ENCODE measurements around the gene SPG7.

SPG7 gene

DNA sequence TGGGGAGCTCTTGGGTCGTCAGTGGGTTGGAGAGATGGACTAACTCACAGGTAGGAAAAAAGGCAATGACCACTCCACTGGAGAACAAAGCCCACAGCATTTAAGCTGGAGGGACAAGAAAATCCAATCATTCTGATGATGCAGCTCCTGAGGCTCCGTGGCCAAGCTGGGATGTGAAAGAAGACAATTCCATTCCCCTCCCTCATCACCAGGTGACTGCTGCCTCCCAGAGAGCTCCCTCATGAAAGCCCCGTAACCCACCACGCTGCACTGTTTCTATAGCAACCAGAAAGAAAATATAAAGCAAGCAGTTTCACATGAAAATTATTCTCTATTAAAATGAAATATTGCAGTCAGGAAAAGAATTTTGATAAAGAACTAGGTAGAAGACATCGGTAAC is 33.1 kb upstream of the SPG7 start:
- Histone ChIP-seq H3K27me3 (ENCODE audit: control insufficient read depth, insufficient read depth, low read length) (no peaks in the 10 kb centered on the region), H3K4me1 (ENCODE audit: control insufficient read depth, insufficient read depth, low read length) (peaks cover 38% of the 10 kb centered on the region), H3K4me3 (ENCODE audit: low read length) (no peak overlapping the region), H3K9me3 (ENCODE audit: control insufficient read depth, low read length) (no peaks in the 10 kb centered on the region), H3K9ac (ENCODE audit: low read length) (no peak overlapping the region), H3K36me3 (ENCODE audit: control insufficient read depth, insufficient read depth, low read length) (no peaks in the 10 kb centered on the region)

GRCh38 chr16:89476379-89476778 is 31.8 kb upstream of the SPG7 start:
- H3K9me3 ChIP-seq (ENCODE audit: control insufficient read depth, low read length) = no peaks in the 10 kb centered on the region
- H3K36me3 ChIP-seq (ENCODE audit: control insufficient read depth, insufficient read depth, low read length) = no peaks in the 10 kb centered on the region
- H3K9ac ChIP-seq (ENCODE audit: low read length) = no peak overlapping the region
- H3K27me3 ChIP-seq (ENCODE audit: control insufficient read depth, insufficient read depth, low read length) = no peaks in the 10 kb centered on the region
- peaks cover 38% of the 10 kb centered on the region for H3K4me1 ChIP-seq (ENCODE audit: control insufficient read depth, insufficient read depth, low read length)
- no peak overlapping the region for H3K4me3 ChIP-seq (ENCODE audit: low read length)

DNA sequence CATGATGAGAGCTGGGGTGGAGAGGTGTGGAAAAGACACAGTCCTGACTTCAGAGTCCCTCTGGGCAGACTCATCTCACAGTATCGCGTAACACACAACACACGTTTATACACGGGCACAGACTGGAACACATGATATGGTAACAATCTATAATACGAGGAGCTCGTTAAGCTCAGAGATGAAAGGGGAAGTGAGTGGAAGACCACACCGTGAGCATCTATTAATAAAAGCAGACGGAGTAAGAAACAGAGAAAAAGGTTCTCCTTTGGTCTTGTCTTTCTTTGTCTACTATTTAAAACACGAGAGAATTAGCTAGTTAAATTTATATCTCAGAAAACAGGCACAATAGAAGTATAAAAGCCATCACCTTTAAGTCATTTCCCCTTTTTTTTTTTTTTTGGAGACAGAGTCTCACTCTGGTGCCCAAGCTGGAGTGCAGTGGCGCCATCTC is 31.4 kb upstream of the SPG7 start:
- Histone ChIP-seq H3K36me3 (ENCODE audit: control insufficient read depth, insufficient read depth, low read length) (no peaks in the 10 kb centered on the region), H3K4me3 (ENCODE audit: low read length) (no peak overlapping the region), H3K27me3 (ENCODE audit: control insufficient read depth, insufficient read depth, low read length) (no peaks in the 10 kb centered on the region), H3K4me1 (ENCODE audit: control insufficient read depth, insufficient read depth, low read length) (peaks cover 38% of the 10 kb centered on the region), H3K9me3 (ENCODE audit: control insufficient read depth, low read length) (no peaks in the 10 kb centered on the region), H3K9ac (ENCODE audit: low read length) (no peak overlapping the region)

DNA sequence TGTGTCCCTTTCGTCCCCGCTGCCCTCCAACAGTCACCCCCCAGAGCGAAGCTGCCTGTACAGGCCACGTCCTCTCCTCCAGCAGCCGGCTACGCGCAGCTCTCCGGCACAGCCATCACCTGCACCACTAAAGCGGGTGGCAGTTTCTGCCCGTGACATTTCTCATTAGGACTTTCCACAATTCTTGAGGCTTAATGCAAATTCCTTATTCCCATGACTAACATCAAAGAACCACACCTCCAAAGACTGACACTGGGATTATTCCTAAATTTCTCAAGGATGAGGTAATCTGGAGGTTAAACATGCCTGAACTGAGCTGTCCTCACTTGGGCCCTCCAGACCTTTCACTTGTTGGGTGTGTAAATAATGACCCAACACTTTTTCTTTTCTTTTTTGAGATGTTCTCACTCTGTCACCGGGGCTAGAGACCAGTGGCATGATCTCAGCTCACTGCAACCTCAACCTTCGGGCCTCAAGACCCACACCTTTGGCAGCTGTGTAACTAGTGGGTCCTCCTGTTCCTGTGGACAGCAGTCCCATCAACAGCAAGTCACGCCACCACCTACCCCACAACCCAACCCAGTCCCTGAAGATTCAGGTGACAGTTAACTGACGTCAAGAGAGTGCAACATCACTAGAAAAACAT is 29.5 kb upstream of the SPG7 start:
- no peaks in the 10 kb centered on the region for H3K9me3 ChIP-seq (ENCODE audit: control insufficient read depth, low read length)
- H3K9ac ChIP-seq (ENCODE audit: low read length) = no peak overlapping the region
- H3K4me1 ChIP-seq (ENCODE audit: control insufficient read depth, insufficient read depth, low read length) = peaks cover 32% of the 10 kb centered on the region
- H3K4me3 ChIP-seq (ENCODE audit: low read length) = no peak overlapping the region
- H3K36me3 ChIP-seq (ENCODE audit: control insufficient read depth, insufficient read depth, low read length) = no peaks in the 10 kb centered on the region
- H3K27me3 ChIP-seq (ENCODE audit: control insufficient read depth, insufficient read depth, low read length) = no peaks in the 10 kb centered on the region

- H3K36me3 ChIP-seq (ENCODE audit: control insufficient read depth, insufficient read depth, low read length) = no peaks in the 10 kb centered on the region
- no peak overlapping the region for H3K9ac ChIP-seq (ENCODE audit: low read length)
- no peaks in the 10 kb centered on the region for H3K27me3 ChIP-seq (ENCODE audit: control insufficient read depth, insufficient read depth, low read length)
- no peaks in the 10 kb centered on the region for H3K9me3 ChIP-seq (ENCODE audit: control insufficient read depth, low read length)
- H3K4me1 ChIP-seq (ENCODE audit: control insufficient read depth, insufficient read depth, low read length) = peaks cover 29% of the 10 kb centered on the region
- H3K4me3 ChIP-seq (ENCODE audit: low read length) = no peak overlapping the region
Observed at GRCh38 chr16:89481356-89481955, 26.7 kb upstream of the SPG7 start.

DNA sequence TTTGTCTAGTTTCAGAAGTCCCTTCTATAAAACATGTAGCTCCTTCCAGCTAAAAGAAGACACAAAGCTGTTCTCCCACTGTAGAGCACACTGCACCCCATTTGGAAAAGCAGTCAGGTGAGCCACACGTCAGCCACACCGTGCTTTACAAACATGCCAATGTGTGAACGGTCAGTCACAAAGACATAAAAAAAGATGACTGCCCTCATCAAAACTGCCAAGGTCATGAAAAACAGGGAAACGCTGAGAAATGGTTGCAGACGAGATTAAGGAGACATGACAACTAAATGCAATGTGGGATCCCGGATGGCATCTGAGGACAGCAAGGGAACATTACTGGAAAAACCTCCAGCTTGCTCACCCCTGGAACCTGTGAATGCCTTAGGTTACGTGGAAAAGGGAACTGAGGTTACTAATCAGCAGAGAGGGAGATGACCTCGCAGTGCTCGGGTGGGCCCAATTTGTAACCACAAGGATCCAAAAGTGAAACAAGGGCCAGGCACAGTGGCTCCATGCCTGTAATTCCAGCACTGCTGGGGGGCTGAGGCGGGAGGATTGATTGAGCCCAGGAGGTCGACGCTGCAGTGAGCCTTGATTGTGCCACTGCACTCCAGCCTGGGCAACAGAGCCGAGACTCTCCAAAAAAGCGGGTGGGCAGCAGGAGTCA is 25.9 kb upstream of the SPG7 start:
- H3K9me3 ChIP-seq (ENCODE audit: control insufficient read depth, low read length) = no peaks in the 10 kb centered on the region
- peaks cover 26% of the 10 kb centered on the region for H3K4me1 ChIP-seq (ENCODE audit: control insufficient read depth, insufficient read depth, low read length)
- no peaks in the 10 kb centered on the region for H3K27me3 ChIP-seq (ENCODE audit: control insufficient read depth, insufficient read depth, low read length)
- no peaks in the 10 kb centered on the region for H3K36me3 ChIP-seq (ENCODE audit: control insufficient read depth, insufficient read depth, low read length)
- H3K9ac ChIP-seq (ENCODE audit: low read length) = no peak overlapping the region
- no peak overlapping the region for H3K4me3 ChIP-seq (ENCODE audit: low read length)

- Histone ChIP-seq H3K4me3 (ENCODE audit: low read length) (no peak overlapping the region), H3K36me3 (ENCODE audit: control insufficient read depth, insufficient read depth, low read length) (no peaks in the 10 kb centered on the region), H3K4me1 (ENCODE audit: control insufficient read depth, insufficient read depth, low read length) (peaks cover 26% of the 10 kb centered on the region), H3K9ac (ENCODE audit: low read length) (peak overlapping the region; percentile 19), H3K9me3 (ENCODE audit: control insufficient read depth, low read length) (no peaks in the 10 kb centered on the region), H3K27me3 (ENCODE audit: control insufficient read depth, insufficient read depth, low read length) (no peaks in the 10 kb centered on the region)
Observed at GRCh38 chr16:89482817-89483205, 25.4 kb upstream of the SPG7 start.

- Histone ChIP-seq H3K9ac (ENCODE audit: low read length) (no peak overlapping the region), H3K4me1 (ENCODE audit: control insufficient read depth, insufficient read depth, low read length) (peaks cover 27% of the 10 kb centered on the region), H3K36me3 (ENCODE audit: control insufficient read depth, insufficient read depth, low read length) (no peaks in the 10 kb centered on the region), H3K27me3 (ENCODE audit: control insufficient read depth, insufficient read depth, low read length) (no peaks in the 10 kb centered on the region), H3K9me3 (ENCODE audit: control insufficient read depth, low read length) (no peaks in the 10 kb centered on the region), H3K4me3 (ENCODE audit: low read length) (no peak overlapping the region)
Observed at GRCh38 chr16:89484041-89484501, 24.1 kb upstream of the SPG7 start.

DNA sequence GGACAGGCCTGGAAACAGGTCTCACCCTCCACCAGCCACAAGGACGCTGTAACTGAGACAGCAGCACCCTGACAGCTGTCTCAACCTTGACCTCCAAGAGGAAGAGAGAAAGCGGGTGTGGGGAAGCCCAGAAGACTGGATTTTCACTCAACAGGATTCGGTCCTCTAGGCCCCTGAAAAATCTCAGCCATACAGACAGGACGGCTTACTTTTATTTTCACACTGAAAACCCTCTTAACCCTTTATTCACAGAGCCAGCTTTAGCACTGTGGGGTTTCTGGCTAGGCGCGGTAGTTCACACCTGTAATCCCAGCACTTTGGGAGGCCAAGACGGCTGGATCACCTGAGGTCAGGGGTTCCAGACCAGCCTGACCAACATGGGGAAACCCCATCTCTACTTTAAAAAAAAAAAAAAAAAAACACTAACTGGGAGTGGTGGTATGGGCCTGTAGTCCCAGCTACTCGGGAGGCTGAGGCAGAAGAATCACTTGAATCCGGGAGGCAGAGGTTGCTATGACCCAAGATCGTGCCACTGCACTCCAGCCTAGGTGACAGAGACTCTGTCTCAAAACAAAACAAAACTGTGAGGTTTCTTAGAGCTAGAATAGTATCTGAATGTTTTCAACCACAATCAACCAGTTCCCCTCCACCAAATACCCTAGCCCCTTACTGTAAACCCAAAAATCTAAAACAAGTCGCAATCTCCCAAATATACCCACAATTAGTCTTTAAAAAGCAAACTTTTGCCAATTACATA is 23.1 kb upstream of the SPG7 start:
- H3K27me3 ChIP-seq (ENCODE audit: control insufficient read depth, insufficient read depth, low read length) = no peaks in the 10 kb centered on the region
- no peak overlapping the region for H3K9ac ChIP-seq (ENCODE audit: low read length)
- H3K4me3 ChIP-seq (ENCODE audit: low read length) = no peak overlapping the region
- no peaks in the 10 kb centered on the region for H3K36me3 ChIP-seq (ENCODE audit: control insufficient read depth, insufficient read depth, low read length)
- peaks cover 27% of the 10 kb centered on the region for H3K4me1 ChIP-seq (ENCODE audit: control insufficient read depth, insufficient read depth, low read length)
- H3K9me3 ChIP-seq (ENCODE audit: control insufficient read depth, low read length) = no peaks in the 10 kb centered on the region

GRCh38 chr16:89485701-89486246 is 22.4 kb upstream of the SPG7 start:
- no peak overlapping the region for H3K4me3 ChIP-seq (ENCODE audit: low read length)
- no peak overlapping the region for H3K9ac ChIP-seq (ENCODE audit: low read length)
- no peaks in the 10 kb centered on the region for H3K9me3 ChIP-seq (ENCODE audit: control insufficient read depth, low read length)
- peaks cover 27% of the 10 kb centered on the region for H3K4me1 ChIP-seq (ENCODE audit: control insufficient read depth, insufficient read depth, low read length)
- H3K36me3 ChIP-seq (ENCODE audit: control insufficient read depth, insufficient read depth, low read length) = no peaks in the 10 kb centered on the region
- no peaks in the 10 kb centered on the region for H3K27me3 ChIP-seq (ENCODE audit: control insufficient read depth, insufficient read depth, low read length)

DNA sequence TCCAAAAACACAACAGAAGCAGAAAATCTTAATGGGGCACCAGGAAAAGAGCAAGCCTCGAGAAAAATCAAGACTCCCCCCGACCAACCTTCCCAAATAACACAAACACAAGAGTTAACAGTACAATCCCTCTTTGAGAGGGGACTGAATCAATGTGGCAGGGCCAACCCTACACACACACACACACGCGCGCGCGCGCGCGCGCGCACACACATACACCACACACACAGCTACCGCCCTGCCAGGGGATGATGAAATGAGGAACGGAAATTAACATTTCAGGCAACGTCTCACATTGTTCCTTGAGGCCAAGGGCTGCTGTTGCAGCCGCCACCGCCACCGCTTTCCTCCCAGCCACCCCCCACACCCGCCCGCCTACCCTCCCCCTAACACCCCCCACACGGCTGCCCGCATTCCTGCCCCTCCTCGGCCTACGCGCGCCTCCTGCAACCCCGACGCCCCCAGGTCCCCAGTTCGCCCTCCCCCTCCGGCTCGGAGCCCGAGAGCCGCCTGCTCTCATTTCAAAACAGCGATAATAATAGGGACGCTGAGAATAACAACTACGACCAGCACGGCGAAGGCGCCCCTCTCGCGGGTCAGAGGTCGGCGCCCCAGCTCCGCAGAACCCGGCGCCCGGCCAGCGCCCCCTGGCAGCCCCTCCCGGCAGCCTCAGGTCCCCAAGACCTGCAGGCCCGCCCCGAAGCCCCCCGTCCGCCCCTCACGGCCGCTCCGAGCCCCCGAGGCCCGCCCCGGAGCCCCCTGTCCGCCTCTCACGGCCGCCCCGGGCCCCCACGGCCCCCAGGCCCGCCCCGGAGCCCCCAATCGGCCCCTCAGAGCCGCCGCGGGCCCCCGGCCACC is 18.9 kb upstream of the SPG7 start:
- no peaks in the 10 kb centered on the region for H3K9me3 ChIP-seq (ENCODE audit: control insufficient read depth, low read length)
- H3K27me3 ChIP-seq (ENCODE audit: control insufficient read depth, insufficient read depth, low read length) = no peaks in the 10 kb centered on the region
- peak overlapping the region; percentile 20 for H3K4me3 ChIP-seq (ENCODE audit: low read length)
- peak overlapping the region; percentile 67 for H3K9ac ChIP-seq (ENCODE audit: low read length)
- H3K36me3 ChIP-seq (ENCODE audit: control insufficient read depth, insufficient read depth, low read length) = no peaks in the 10 kb centered on the region
- peaks cover 31% of the 10 kb centered on the region for H3K4me1 ChIP-seq (ENCODE audit: control insufficient read depth, insufficient read depth, low read length)

Measured in mucosa of stomach (tissue), 1 donor.